ENCODE measurements around the gene REXO2. TPM values are rescaled to one million over a fixed set of nuclear protein-coding genes. Genes with fewer than 3 reads are reported as not detected.

Gene REXO2
- total and polyA plus RNA-seq, 2 of the 13 experiments (the other 11 are each of a cell fraction or from before 2014, with no cell fraction given): 95.6 to 104 TPM

GRCh38 chr11:114439229-114440120, at the start of gene REXO2 (continued):
- TF ChIP-seq, protein P1, sequence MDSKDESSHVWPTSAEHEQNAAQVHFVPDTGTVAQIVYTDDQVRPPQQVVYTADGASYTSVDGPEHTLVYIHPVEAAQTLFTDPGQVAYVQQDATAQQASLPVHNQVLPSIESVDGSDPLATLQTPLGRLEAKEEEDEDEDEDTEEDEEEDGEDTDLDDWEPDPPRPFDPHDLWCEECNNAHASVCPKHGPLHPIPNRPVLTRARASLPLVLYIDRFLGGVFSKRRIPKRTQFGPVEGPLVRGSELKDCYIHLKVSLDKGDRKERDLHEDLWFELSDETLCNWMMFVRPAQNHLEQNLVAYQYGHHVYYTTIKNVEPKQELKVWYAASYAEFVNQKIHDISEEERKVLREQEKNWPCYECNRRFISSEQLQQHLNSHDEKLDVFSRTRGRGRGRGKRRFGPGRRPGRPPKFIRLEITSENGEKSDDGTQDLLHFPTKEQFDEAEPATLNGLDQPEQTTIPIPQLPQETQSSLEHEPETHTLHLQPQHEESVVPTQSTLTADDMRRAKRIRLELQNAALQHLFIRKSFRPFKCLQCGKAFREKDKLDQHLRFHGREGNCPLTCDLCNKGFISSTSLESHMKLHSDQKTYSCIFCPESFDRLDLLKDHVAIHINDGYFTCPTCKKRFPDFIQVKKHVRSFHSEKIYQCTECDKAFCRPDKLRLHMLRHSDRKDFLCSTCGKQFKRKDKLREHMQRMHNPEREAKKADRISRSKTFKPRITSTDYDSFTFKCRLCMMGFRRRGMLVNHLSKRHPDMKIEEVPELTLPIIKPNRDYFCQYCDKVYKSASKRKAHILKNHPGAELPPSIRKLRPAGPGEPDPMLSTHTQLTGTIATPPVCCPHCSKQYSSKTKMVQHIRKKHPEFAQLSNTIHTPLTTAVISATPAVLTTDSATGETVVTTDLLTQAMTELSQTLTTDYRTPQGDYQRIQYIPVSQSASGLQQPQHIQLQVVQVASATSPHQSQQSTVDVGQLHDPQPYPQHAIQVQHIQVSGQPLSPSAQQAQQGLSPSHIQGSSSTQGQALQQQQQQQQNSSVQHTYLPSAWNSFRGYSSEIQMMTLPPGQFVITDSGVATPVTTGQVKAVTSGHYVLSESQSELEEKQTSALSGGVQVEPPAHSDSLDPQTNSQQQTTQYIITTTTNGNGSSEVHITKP (CRISPR knock-in tag; IDR thresholded peaks at IDR 0.05; ENCODE audit: low read depth): no peak
- TF ChIP-seq SAFB2 (CRISPR knock-in tag; IDR thresholded peaks at IDR 0.05; ENCODE audit: borderline replicate concordance, low read depth) (peak; percentile 80; the same call in 1 of the 2 replicates), ZFYVE20 (CRISPR knock-in tag; IDR thresholded peaks at IDR 0.05; ENCODE audit: borderline replicate concordance, low read depth) (no peak), E2F5 (CRISPR knock-in tag; conservative IDR thresholded peaks at IDR 0.05) (no peak), ZNF296 (CRISPR knock-in tag; conservative IDR thresholded peaks at IDR 0.05) (no peak), ZNF569 (CRISPR knock-in tag; IDR thresholded peaks at IDR 0.05; ENCODE audit: borderline replicate concordance) (no peak), ZNF230 (CRISPR knock-in tag; IDR thresholded peaks at IDR 0.05) (peak; percentile 89; the same call in 1 of the 2 replicates), ZNF460 (CRISPR knock-in tag; IDR thresholded peaks at IDR 0.05; ENCODE audit: borderline replicate concordance) (no peak), ZBTB33 (CRISPR knock-in tag; IDR thresholded peaks at IDR 0.05) (no peak), ZNF570 (CRISPR knock-in tag; IDR thresholded peaks at IDR 0.05; ENCODE audit: borderline replicate concordance) (no peak), REPIN1 (CRISPR knock-in tag; IDR thresholded peaks at IDR 0.05; ENCODE audit: borderline replicate concordance, low read depth) (no peak; the same call in 1 of the 2 replicates), ZNF720 (CRISPR knock-in tag; IDR thresholded peaks at IDR 0.05) (no peak), SP4 (CRISPR knock-in tag; IDR thresholded peaks at IDR 0.05) (no peak), SPEN (CRISPR knock-in tag; IDR thresholded peaks at IDR 0.05; ENCODE audit: low read depth) (peak; percentile 68), DMAP1 (CRISPR knock-in tag; IDR thresholded peaks at IDR 0.05) (peak; percentile 77; the same call in 1 of the 2 replicates)
- TF ChIP-seq, protein P2, sequence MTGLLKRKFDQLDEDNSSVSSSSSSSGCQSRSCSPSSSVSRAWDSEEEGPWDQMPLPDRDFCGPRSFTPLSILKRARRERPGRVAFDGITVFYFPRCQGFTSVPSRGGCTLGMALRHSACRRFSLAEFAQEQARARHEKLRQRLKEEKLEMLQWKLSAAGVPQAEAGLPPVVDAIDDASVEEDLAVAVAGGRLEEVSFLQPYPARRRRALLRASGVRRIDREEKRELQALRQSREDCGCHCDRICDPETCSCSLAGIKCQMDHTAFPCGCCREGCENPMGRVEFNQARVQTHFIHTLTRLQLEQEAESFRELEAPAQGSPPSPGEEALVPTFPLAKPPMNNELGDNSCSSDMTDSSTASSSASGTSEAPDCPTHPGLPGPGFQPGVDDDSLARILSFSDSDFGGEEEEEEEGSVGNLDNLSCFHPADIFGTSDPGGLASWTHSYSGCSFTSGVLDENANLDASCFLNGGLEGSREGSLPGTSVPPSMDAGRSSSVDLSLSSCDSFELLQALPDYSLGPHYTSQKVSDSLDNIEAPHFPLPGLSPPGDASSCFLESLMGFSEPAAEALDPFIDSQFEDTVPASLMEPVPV (CRISPR knock-in tag; IDR thresholded peaks at IDR 0.05): 0 out of 2 replicates have a peak, but pooled peaks have one; percentile 55
- TF ChIP-seq, protein P3, sequence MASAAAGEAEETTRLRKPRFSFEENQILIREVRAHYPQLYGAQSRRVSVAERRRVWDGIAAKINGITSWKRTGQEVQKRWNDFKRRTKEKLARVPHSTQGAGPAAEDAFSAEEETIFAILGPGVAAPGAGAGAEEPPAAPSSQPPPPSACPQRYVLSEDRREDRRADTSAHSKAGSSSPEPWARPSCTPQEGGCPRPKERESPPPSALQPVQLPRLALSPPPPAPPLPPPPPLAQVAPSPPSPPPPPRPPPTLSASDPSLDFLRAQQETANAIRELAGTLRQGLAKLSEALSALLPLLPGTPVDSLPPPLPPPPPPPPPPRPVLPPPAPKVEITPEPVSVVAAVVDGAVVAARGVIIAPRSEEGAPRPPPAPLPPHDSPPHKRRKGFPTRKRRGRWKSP (CRISPR knock-in tag; IDR thresholded peaks at IDR 0.05): peak; percentile 100
- TF ChIP-seq, protein P4, sequence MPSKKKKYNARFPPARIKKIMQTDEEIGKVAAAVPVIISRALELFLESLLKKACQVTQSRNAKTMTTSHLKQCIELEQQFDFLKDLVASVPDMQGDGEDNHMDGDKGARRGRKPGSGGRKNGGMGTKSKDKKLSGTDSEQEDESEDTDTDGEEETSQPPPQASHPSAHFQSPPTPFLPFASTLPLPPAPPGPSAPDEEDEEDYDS (CRISPR knock-in tag; IDR thresholded peaks at IDR 0.05): peak; percentile 50; the same call in 1 of the 2 replicates

Measured in HepG2 (cell line).